Measurements from ENCODE around the gene SCNN1A. TPM values are rescaled to one million over a fixed set of nuclear protein-coding genes. Genes with fewer than 3 reads are reported as not detected.

Gene SCNN1A
- total and polyA plus RNA-seq, 2 of the 13 experiments (the other 11 are each of a cell fraction or from before 2014, with no cell fraction given): 1.5 to 14.6 TPM

DNA sequence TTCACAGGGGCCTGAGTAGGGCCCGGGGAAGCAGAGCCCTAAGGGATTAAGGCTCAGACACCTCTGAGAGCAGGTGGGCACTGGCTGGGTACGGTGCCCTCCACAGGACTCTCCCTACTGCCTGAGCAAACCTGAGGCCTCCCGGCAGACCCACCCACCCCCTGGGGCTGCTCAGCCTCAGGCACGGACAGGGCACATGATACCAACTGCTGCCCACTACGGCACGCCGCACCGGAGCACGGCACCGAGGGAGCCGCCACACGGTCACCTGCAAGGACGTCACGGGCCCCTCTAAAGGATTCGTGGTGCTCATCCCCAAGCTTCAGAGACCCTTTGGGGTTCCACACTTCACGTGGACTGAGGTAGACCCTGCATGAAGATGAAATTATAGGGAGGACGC is 15.7 kb upstream of the SCNN1A start:
- no peaks in the 10 kb centered on the region for H3K9me3 ChIP-seq (ENCODE audit: low read length)
- H4K20me1 ChIP-seq (ENCODE audit: insufficient read depth, low read length): no peaks in the 10 kb centered on the region
- H3K27me3 ChIP-seq (ENCODE audit: control insufficient read depth in 1 of 2, insufficient read depth in 2 of 2, low read length in 2 of 2): no peaks in the 10 kb centered on the region
- peaks cover 1% of the 10 kb centered on the region for H3K79me2 ChIP-seq (ENCODE audit: insufficient read depth, low read length)
- CTCF ChIA-PET (ENCODE audit: low intra/inter-chr PET ratio, low total read pairs): no interaction called here
- peaks cover 37% of the 10 kb centered on the region for H3K4me1 ChIP-seq (ENCODE audit: insufficient read depth, low read length)
- WGBS (ENCODE audit: low lambda C conversion rate): 94% methylated on average over 15 of the region's 17 CpGs
- no peak overlapping the region for H3K4me2 ChIP-seq (ENCODE audit: low read depth, low read length)
- H3K27ac ChIP-seq (ENCODE audit: extremely low read length, insufficient read depth, low read length): no peak overlapping the region
- in situ Hi-C loops (cut with HindIII; ENCODE audit: extremely low pct_ligation_motif_present, low pct_unique_long_range_greater_than_20kb): no loop called here
- BruUV-seq (replicated peaks): no TSS peak
- H3K9ac ChIP-seq (ENCODE audit: insufficient read depth, low read depth, low read length): no peak overlapping the region
- TF ChIP-seq ZC3H13 (CRISPR knock-in tag; IDR thresholded peaks at IDR 0.05) (peak; percentile 40; the same call in 1 of the 2 replicates), RBFOX2 (IDR thresholded peaks at IDR 0.05; ENCODE audit: low read depth, low read length) (peak; percentile 66), AGO2 (optimal IDR thresholded peaks at IDR 0.05; ENCODE audit: low read depth, low read length) (peak; percentile 71), XBP1 (CRISPR knock-in tag; IDR thresholded peaks at IDR 0.05) (no peak)
- no peak overlapping the region for H3K4me3 ChIP-seq (replicated peaks in 1 of 3; ENCODE audit: insufficient read depth in 1 of 3, low read depth in 2 of 3, low read length in 3 of 3)
- no peak overlapping the region for H2AFZ ChIP-seq (ENCODE audit: low read length)
- H3K36me3 ChIP-seq (replicated peaks in 1 of 2; ENCODE audit: control insufficient read depth in 1 of 2, insufficient read depth in 2 of 2, low read length in 2 of 2): peaks cover 17 to 42% of the 10 kb centered on the region in 2 experiments
- ATAC-seq (peak; percentile 14; the same call in 2 of the 3 replicates), FAIRE-seq (no peak), DNase-seq (ENCODE audit: low spot score) (no peak)
- intact Hi-C loops (cut with micrococcal nuclease; ENCODE audit: unreplicated experiment): no loop called here
- POLR2A ChIA-PET: no interaction called here

- FAIRE-seq (no peak), ATAC-seq (no peak), DNase-seq (ENCODE audit: low spot score) (no peak)
- Histone ChIP-seq H3K36me3 (replicated peaks in 1 of 2; ENCODE audit: control insufficient read depth in 1 of 2, insufficient read depth in 2 of 2, low read length in 2 of 2) (peaks cover 17 to 44% of the 10 kb centered on the region in 2 experiments), H3K27ac (ENCODE audit: extremely low read length, insufficient read depth, low read length) (no peak overlapping the region), H3K9me3 (ENCODE audit: low read length) (no peaks in the 10 kb centered on the region), H3K4me3 (replicated peaks in 1 of 3; ENCODE audit: insufficient read depth in 1 of 3, low read depth in 2 of 3, low read length in 3 of 3) (no peak overlapping the region), H3K27me3 (ENCODE audit: control insufficient read depth in 1 of 2, insufficient read depth in 2 of 2, low read length in 2 of 2) (no peaks in the 10 kb centered on the region), H3K4me2 (ENCODE audit: low read depth, low read length) (no peak overlapping the region), H3K9ac (ENCODE audit: insufficient read depth, low read depth, low read length) (no peak overlapping the region), H2AFZ (ENCODE audit: low read length) (no peak overlapping the region), H3K79me2 (ENCODE audit: insufficient read depth, low read length) (peaks cover 6% of the 10 kb centered on the region), H3K4me1 (ENCODE audit: insufficient read depth, low read length) (peaks cover 45% of the 10 kb centered on the region), H4K20me1 (ENCODE audit: insufficient read depth, low read length) (no peaks in the 10 kb centered on the region)
- ChIA-PET POLR2A (interaction anchor here (0.7 to 1.5 kb wide), 4 partner anchors 19 to 68 kb away, joined by 3 to 9 read pairs (median 4); no protein-coding TSS in a partner anchor), CTCF (ENCODE audit: low intra/inter-chr PET ratio, low total read pairs) (no interaction called here)
- TF ChIP-seq, protein P1, sequence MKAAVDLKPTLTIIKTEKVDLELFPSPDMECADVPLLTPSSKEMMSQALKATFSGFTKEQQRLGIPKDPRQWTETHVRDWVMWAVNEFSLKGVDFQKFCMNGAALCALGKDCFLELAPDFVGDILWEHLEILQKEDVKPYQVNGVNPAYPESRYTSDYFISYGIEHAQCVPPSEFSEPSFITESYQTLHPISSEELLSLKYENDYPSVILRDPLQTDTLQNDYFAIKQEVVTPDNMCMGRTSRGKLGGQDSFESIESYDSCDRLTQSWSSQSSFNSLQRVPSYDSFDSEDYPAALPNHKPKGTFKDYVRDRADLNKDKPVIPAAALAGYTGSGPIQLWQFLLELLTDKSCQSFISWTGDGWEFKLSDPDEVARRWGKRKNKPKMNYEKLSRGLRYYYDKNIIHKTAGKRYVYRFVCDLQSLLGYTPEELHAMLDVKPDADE (CRISPR knock-in tag; IDR thresholded peaks at IDR 0.05): no peak
- TF ChIP-seq, protein P2, sequence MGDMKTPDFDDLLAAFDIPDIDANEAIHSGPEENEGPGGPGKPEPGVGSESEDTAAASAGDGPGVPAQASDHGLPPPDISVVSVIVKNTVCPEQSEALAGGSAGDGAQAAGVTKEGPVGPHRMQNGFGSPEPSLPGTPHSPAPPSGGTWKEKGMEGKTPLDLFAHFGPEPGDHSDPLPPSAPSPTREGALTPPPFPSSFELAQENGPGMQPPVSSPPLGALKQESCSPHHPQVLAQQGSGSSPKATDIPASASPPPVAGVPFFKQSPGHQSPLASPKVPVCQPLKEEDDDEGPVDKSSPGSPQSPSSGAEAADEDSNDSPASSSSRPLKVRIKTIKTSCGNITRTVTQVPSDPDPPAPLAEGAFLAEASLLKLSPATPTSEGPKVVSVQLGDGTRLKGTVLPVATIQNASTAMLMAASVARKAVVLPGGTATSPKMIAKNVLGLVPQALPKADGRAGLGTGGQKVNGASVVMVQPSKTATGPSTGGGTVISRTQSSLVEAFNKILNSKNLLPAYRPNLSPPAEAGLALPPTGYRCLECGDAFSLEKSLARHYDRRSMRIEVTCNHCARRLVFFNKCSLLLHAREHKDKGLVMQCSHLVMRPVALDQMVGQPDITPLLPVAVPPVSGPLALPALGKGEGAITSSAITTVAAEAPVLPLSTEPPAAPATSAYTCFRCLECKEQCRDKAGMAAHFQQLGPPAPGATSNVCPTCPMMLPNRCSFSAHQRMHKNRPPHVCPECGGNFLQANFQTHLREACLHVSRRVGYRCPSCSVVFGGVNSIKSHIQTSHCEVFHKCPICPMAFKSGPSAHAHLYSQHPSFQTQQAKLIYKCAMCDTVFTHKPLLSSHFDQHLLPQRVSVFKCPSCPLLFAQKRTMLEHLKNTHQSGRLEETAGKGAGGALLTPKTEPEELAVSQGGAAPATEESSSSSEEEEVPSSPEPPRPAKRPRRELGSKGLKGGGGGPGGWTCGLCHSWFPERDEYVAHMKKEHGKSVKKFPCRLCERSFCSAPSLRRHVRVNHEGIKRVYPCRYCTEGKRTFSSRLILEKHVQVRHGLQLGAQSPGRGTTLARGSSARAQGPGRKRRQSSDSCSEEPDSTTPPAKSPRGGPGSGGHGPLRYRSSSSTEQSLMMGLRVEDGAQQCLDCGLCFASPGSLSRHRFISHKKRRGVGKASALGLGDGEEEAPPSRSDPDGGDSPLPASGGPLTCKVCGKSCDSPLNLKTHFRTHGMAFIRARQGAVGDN (CRISPR knock-in tag; IDR thresholded peaks at IDR 0.05): no peak
- 0 out of 2 replicates have a peak, but pooled peaks have one; percentile 29 for TF ChIP-seq RBFOX2 (IDR thresholded peaks at IDR 0.05; ENCODE audit: low read depth, low read length)
- peak; percentile 30 for TF ChIP-seq AGO2 (optimal IDR thresholded peaks at IDR 0.05; ENCODE audit: low read depth, low read length)
- TF ChIP-seq ZMYM4 (CRISPR knock-in tag; IDR thresholded peaks at IDR 0.05): no peak
- TF ChIP-seq POLR2G (IDR thresholded peaks at IDR 0.05; ENCODE audit: low read depth, low read length): peak; percentile 57; the same call in 1 of the 2 replicates
- WGBS (ENCODE audit: low lambda C conversion rate): 97% methylated on average over 15 of the region's 15 CpGs
- intact Hi-C loops (cut with micrococcal nuclease; ENCODE audit: unreplicated experiment) (no loop called here), in situ Hi-C loops (cut with HindIII; ENCODE audit: extremely low pct_ligation_motif_present, low pct_unique_long_range_greater_than_20kb) (no loop called here)
- BruUV-seq (replicated peaks): no TSS peak
These were observed 14.9 kb upstream of the SCNN1A start for GRCh38 chr12:6390084-6390799.

Measured in HepG2 (cell line).